GM12878 (cell line): ENCODE results near the gene PSMD11. TPM values are rescaled to one million over a fixed set of nuclear protein-coding genes. Genes with fewer than 3 reads are reported as not detected.

Experiments used
- CBFB ChIP-seq: IDR thresholded peaks from 2 replicates; pipeline ENCODE4 v1.6.1; 2016; ENCODE audit warnings: antibody characterized with exemption, low read depth
- CREM ChIP-seq: IDR thresholded peaks from 2 replicates; pipeline ENCODE4 v1.6.1; 2014; ENCODE audit warnings: antibody characterized with exemption, low read depth
- EZH2 ChIP-seq: IDR thresholded peaks from 2 replicates; pipeline ENCODE4 v1.6.1; 2012; ENCODE audit warnings: low read depth, mild to moderate bottlenecking, control low read depth, inconsistent platforms, low read length, borderline replicate concordance; ENCODE audit not compliant: control insufficient read depth
- HDAC2 ChIP-seq: fragments of 200-600 bp; sonication (generic); IDR thresholded peaks from 2 replicates; pipeline ENCODE4 v1.6.1; 2017
- HDGF ChIP-seq: fragments of 450-650 bp; IDR thresholded peaks from 2 replicates; pipeline ENCODE4 v1.6.1; 2016; ENCODE audit warnings: antibody characterized with exemption
- IRF4 ChIP-seq: IDR thresholded peaks from 2 replicates; pipeline ENCODE4 v1.6.1; 2011; ENCODE audit warnings: low read depth, low read length
- LARP7 ChIP-seq: fragments of 450-650 bp; IDR thresholded peaks from 2 replicates; pipeline ENCODE4 v1.6.1; 2017; ENCODE audit warnings: mild to moderate bottlenecking
- MEF2A ChIP-seq: IDR thresholded peaks from 2 replicates; pipeline ENCODE4 v1.6.1; 2011; ENCODE audit warnings: low read depth, mild to moderate bottlenecking, low read length, moderate library complexity; ENCODE audit not compliant: insufficient read depth
- NFXL1 ChIP-seq: fragments of 450-650 bp; IDR thresholded peaks from 2 replicates; pipeline ENCODE4 v1.6.1; 2017; ENCODE audit warnings: antibody characterized with exemption, mild to moderate bottlenecking, borderline replicate concordance
- RAD21 ChIP-seq: IDR thresholded peaks from 2 replicates; pipeline ENCODE4 v1.6.1; 2011; ENCODE audit warnings: mild to moderate bottlenecking, low read depth, low read length, moderate library complexity; ENCODE audit not compliant: insufficient read depth
- SIN3A ChIP-seq: IDR thresholded peaks from 2 replicates; pipeline ENCODE4 v1.6.1; 2012; ENCODE audit warnings: low read depth, low read length, improper control_type of control experiment
- SMARCA5 ChIP-seq: fragments of 450-650 bp; IDR thresholded peaks from 2 replicates; pipeline ENCODE4 v1.6.1; 2017; ENCODE audit warnings: mild to moderate bottlenecking
- SMC3 ChIP-seq: IDR thresholded peaks from 2 replicates; pipeline ENCODE4 v1.6.1; 2011; ENCODE audit warnings: low read length, improper control_type of control experiment, borderline replicate concordance
- STAT1 ChIP-seq: fragments of 450-650 bp; conservative IDR thresholded peaks from 2 replicates; pipeline ENCODE4 v1.6.1; 2014; ENCODE audit warnings: antibody characterized with exemption, mild to moderate bottlenecking
- STAT3 ChIP-seq: IDR thresholded peaks from 2 replicates; pipeline ENCODE4 v1.6.1; 2011; ENCODE audit warnings: low read depth, low read length, improper control_type of control experiment
- ZNF24 ChIP-seq: fragments of 450-650 bp; IDR thresholded peaks from 2 replicates; pipeline ENCODE4 v1.6.1; 2017; ENCODE audit warnings: antibody characterized with exemption, mild to moderate bottlenecking
- polyA plus RNA-seq, 11 experiments: library from polyadenylated mRNA; depleted of rRNA in 4 of 11; unstranded in 6 of 11; stranded (reverse) in 5 of 11; fragments of >200 nt; fragmentation: Nextera tagmentation in 4 of 11; fragmentation: Illumina TruSeq in 1 of 11; extraction: Ambion mirVana in 4 of 11; extraction: Trizol in 1 of 11; gene quantifications; 1 replicate in 1 of 11; 2 replicates in 10 of 11; pipeline versions ENCODE4 v1.2.1 to v1.2.3, GENCODE V29; 2011 to 2016; ENCODE audit warnings: inconsistent platforms in 2 of 11, missing spikeins in 2 of 11, low read depth in 1 of 11
- total RNA-seq, 4 experiments: library from RNA; depleted of rRNA in 3 of 4; stranded (reverse); fragments of >200 nt in 3 of 4; fragmentation: Illumina TruSeq in 1 of 4; extraction: Trizol in 1 of 4; gene quantifications; 2 replicates each; pipeline versions ENCODE4 v1.2.1 to v1.2.3, GENCODE V29; 2013 to 2021
- TF ChIP-seq, protein P1 (sequence below): fragments of 150-350 bp; IDR thresholded peaks from 2 replicates; pipeline ENCODE4 v1.6.1; 2014; ENCODE audit warnings: mild to moderate bottlenecking, low read depth, low read length
- TF ChIP-seq, protein P2 (sequence below): fragments of 450-650 bp; conservative IDR thresholded peaks from 2 replicates; pipeline ENCODE4 v1.6.1; 2017; ENCODE audit warnings: mild to moderate bottlenecking, moderate library complexity
- TF ChIP-seq, protein P3 (sequence below), 3 experiments: IDR thresholded peaks in 2 of 3; conservative IDR thresholded peaks in 1 of 3; 2 replicates each; pipeline ENCODE4 v1.5.1; 2011; ENCODE audit warnings: low read depth in 3 of 3, low read length in 3 of 3, mild to moderate bottlenecking in 3 of 3, control low read depth in 2 of 3, moderate library complexity in 2 of 3, inconsistent platforms in 1 of 3, mixed read lengths in 1 of 3; ENCODE audit not compliant: control insufficient read depth in 2 of 3, insufficient read depth in 1 of 3; ENCODE audit errors: extremely low read depth in 1 of 3
- TF ChIP-seq, protein P4 (sequence below): fragments of 450-650 bp; IDR thresholded peaks from 2 replicates; pipeline ENCODE4 v1.6.1; 2017; ENCODE audit warnings: antibody characterized with exemption, mild to moderate bottlenecking, moderate library complexity

PSMD11 gene
- total and polyA plus RNA-seq, 10 of the 15 experiments (the other 5 are each of a cell fraction or from before 2014, with no cell fraction given), result 84.1 to 319 (median 120) TPM

DNA sequence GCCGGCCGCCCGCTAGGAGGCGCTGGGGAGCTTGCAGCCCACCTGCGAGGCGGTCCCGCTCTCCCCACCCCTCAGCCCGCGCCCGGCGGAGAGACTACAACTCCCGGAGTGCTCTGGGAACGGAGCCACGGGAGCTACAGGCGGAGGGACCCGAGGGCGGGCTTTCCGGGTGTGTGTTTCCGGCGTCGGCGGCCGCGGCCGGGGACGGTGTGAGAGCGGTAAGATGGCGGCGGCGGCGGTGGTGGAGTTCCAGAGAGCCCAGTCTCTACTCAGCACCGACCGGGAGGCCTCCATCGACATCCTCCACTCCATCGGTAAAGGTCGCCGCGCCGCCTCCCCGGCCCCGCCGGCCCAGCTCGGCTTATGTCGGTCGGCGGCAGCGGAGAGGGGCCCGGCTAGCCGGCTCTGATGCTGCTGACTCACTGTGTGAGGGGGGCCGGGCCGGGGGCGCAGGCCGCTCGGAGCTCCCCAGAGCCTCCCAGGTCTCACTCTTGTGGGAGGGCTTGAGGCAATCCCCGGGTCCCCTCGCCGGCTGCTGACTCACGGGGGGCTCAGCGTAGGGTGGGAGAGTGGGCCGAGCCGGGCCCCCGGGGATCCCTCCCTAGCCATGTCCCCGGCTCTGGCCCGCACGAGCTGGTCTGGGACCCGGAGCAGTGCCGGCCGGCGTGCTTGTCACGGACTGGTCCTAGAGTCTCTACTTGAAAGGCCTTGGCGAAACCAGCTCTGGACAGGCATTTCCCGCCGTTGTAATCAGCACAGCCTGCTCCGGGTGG, at the start of gene PSMD11 (continued):
- TF ChIP-seq SMC3 (peak; percentile 14; the same call in 1 of the 2 replicates), RAD21 (peak; percentile 49), SMARCA5 (peak; percentile 84), ZNF24 (0 out of 2 replicates have a peak, but pooled peaks have one; percentile 26), SIN3A (no peak), IRF4 (no peak), NFXL1 (no peak), EZH2 (no peak), LARP7 (peak; percentile 76), HDAC2 (no peak), CBFB (no peak), STAT1 (peak; percentile 49; the same call in 1 of the 2 replicates), HDGF (0 out of 2 replicates have a peak, but pooled peaks have one; percentile 30), CREM (peak; percentile 96), STAT3 (no peak), MEF2A (peak; percentile 66; the same call in 1 of the 2 replicates)
- TF ChIP-seq, protein P1, sequence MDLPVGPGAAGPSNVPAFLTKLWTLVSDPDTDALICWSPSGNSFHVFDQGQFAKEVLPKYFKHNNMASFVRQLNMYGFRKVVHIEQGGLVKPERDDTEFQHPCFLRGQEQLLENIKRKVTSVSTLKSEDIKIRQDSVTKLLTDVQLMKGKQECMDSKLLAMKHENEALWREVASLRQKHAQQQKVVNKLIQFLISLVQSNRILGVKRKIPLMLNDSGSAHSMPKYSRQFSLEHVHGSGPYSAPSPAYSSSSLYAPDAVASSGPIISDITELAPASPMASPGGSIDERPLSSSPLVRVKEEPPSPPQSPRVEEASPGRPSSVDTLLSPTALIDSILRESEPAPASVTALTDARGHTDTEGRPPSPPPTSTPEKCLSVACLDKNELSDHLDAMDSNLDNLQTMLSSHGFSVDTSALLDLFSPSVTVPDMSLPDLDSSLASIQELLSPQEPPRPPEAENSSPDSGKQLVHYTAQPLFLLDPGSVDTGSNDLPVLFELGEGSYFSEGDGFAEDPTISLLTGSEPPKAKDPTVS, result peak; percentile 56; the same call in 1 of the 2 replicates
- TF ChIP-seq, protein P2, sequence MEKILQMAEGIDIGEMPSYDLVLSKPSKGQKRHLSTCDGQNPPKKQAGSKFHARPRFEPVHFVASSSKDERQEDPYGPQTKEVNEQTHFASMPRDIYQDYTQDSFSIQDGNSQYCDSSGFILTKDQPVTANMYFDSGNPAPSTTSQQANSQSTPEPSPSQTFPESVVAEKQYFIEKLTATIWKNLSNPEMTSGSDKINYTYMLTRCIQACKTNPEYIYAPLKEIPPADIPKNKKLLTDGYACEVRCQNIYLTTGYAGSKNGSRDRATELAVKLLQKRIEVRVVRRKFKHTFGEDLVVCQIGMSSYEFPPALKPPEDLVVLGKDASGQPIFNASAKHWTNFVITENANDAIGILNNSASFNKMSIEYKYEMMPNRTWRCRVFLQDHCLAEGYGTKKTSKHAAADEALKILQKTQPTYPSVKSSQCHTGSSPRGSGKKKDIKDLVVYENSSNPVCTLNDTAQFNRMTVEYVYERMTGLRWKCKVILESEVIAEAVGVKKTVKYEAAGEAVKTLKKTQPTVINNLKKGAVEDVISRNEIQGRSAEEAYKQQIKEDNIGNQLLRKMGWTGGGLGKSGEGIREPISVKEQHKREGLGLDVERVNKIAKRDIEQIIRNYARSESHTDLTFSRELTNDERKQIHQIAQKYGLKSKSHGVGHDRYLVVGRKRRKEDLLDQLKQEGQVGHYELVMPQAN, result 0 out of 2 replicates have a peak, but pooled peaks have one; percentile 48
- TF ChIP-seq, protein P3, sequence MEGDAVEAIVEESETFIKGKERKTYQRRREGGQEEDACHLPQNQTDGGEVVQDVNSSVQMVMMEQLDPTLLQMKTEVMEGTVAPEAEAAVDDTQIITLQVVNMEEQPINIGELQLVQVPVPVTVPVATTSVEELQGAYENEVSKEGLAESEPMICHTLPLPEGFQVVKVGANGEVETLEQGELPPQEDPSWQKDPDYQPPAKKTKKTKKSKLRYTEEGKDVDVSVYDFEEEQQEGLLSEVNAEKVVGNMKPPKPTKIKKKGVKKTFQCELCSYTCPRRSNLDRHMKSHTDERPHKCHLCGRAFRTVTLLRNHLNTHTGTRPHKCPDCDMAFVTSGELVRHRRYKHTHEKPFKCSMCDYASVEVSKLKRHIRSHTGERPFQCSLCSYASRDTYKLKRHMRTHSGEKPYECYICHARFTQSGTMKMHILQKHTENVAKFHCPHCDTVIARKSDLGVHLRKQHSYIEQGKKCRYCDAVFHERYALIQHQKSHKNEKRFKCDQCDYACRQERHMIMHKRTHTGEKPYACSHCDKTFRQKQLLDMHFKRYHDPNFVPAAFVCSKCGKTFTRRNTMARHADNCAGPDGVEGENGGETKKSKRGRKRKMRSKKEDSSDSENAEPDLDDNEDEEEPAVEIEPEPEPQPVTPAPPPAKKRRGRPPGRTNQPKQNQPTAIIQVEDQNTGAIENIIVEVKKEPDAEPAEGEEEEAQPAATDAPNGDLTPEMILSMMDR (IDR thresholded peaks at IDR 0.05 in 2 of 3, conservative IDR thresholded peaks at IDR 0.05 in 1 of 3; ENCODE audit: control insufficient read depth in 2 of 3, extremely low read depth in 1 of 3, insufficient read depth in 1 of 3, low read depth in 3 of 3, low read length in 3 of 3), result peak; percentile 91 to 97 (median 92)
- TF ChIP-seq, protein P4, sequence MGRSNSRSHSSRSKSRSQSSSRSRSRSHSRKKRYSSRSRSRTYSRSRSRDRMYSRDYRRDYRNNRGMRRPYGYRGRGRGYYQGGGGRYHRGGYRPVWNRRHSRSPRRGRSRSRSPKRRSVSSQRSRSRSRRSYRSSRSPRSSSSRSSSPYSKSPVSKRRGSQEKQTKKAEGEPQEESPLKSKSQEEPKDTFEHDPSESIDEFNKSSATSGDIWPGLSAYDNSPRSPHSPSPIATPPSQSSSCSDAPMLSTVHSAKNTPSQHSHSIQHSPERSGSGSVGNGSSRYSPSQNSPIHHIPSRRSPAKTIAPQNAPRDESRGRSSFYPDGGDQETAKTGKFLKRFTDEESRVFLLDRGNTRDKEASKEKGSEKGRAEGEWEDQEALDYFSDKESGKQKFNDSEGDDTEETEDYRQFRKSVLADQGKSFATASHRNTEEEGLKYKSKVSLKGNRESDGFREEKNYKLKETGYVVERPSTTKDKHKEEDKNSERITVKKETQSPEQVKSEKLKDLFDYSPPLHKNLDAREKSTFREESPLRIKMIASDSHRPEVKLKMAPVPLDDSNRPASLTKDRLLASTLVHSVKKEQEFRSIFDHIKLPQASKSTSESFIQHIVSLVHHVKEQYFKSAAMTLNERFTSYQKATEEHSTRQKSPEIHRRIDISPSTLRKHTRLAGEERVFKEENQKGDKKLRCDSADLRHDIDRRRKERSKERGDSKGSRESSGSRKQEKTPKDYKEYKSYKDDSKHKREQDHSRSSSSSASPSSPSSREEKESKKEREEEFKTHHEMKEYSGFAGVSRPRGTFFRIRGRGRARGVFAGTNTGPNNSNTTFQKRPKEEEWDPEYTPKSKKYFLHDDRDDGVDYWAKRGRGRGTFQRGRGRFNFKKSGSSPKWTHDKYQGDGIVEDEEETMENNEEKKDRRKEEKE, result no peak
